Measurements from ENCODE around the gene PRR32. TPM values are rescaled to one million over a fixed set of nuclear protein-coding genes. Genes with fewer than 3 reads are reported as not detected.
"Not testable (repeated sequence)": the region's sequence is repeated elsewhere in the genome, so short reads cannot be mapped to it uniquely, and the experiment has no call there.

PRR32 gene
- not detected for total RNA-seq

- Mint-ChIP-seq H3K27ac (no peak within 1 kb of the TSS), H3K9me3 (no peaks in the 10 kb centered on the region), H3K36me3 (no peaks in the 10 kb centered on the region)
- ATAC-seq, result no peak
- no peak for DNase-seq (ENCODE audit: low spot score in 2 of 2)
These were observed at the start of gene PRR32 for GRCh38 chrX:126819429-126819828. Gene PRR32 (plus strand): TSS chrX:126819729. CDS start chrX:126819844, 115 bp downstream.

- Mint-ChIP-seq H3K27ac (no peak overlapping the region), H3K36me3 (no peaks in the 10 kb centered on the region), H3K9me3 (peaks cover 4% of the 10 kb centered on the region in 2 donors)
- DNase-seq (ENCODE audit: low spot score in 2 of 2) (no peak), ATAC-seq (no peak)
These were observed 49.4 kb upstream of the PRR32 start for GRCh38 chrX:126770179-126770578.

DNA sequence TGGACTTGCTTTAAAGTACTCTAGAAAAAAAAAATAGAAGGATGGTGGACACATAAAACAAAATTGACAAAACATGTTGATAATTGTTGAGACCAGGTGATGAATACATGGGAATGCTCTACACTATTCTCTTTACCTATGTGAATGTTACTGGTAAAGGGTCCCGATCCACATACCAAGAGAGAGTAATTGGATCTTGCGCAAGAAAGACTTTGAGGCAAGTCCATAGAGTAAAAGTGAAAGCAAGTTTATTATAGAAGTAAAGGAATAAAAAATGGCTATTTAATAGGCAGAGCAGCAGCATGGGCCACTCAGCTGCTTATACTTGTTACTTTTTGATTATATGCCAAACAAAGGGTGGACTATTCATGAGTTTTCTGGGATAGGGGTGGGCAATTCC, 34.0 kb upstream of the PRR32 start:
- H3K9me3 Mint-ChIP-seq, result no peaks in the 10 kb centered on the region

DNA sequence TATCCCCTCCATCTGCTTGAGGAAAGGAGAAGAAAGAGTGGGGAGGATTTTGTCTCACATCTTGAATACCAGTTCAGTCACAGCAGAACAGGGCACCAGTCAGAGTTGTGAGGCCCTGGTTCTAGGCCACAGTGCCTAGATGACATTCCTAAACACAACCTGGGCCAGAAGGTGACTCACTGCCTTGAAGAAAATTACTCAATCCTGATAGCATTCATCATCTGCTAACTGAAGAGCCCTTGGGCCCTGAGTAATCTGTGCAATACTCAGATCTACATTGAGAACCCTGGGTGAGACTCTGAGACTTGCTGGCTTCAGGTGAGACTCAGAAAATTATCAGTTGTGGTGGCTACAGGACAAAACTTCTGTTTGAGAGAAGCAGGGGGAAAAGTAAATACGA, 20.5 kb upstream of the PRR32 start:
- Mint-ChIP-seq H3K9me3 (no peaks in the 10 kb centered on the region), H3K36me3 (no peaks in the 10 kb centered on the region), H3K27ac (no peak overlapping the region)
- DNase-seq (ENCODE audit: low spot score in 2 of 2), result no peak
- no peak for ATAC-seq

More for the DNA sequence above, 34.0 kb upstream of the PRR32 start:
- Mint-ChIP-seq H3K27ac (no peak overlapping the region), H3K36me3 (no peaks in the 10 kb centered on the region)
- DNase-seq (ENCODE audit: low spot score in 2 of 2) (no peak), ATAC-seq (no peak)

DNA sequence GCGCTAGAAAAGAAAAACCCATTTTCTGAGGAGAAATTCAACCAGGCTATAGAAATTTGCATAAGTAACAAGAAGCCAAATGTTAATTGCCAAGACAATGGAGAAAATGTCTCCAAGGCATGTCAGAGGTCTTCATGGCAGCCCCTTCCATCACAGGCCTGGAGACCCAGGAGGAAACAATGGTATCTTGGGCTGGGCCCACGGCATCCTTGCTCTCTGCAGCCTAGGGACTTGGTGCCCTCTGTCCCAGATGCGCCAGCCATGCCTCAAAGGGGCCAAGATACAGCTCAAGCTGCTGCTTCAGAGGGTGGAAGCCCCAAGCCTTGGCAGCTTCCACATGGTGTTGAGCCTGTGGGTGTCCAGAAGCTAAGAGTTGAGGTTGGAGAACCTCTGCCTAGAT, 12.7 kb upstream of the PRR32 start:
- ATAC-seq; DNase-seq (ENCODE audit: low spot score in 2 of 2); H3K9me3 Mint-ChIP-seq; H3K36me3 Mint-ChIP-seq; H3K27ac Mint-ChIP-seq: not testable (repeated sequence)

DNA sequence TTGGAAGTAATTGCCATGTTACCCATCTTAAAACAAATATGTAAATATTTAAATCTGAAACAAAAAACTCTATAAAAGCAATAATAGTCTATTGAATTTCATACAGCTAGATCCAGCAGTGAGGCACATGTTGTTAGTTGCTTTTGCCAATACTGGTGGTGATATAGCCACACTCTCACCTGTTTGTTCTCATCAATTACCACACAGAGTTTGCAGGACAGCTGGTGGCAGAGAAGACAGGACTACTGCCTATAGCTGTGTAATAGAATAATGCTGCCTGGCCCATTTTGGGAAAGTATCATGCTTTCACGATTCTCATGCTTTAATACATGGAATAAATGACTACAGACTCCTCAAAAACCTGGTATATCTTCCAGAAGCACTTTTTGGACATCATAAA, 3.7 kb upstream of the PRR32 start:
- no peak for ATAC-seq
- no peak for DNase-seq (ENCODE audit: low spot score in 2 of 2)
- Mint-ChIP-seq H3K36me3 (no peaks in the 10 kb centered on the region), H3K9me3 (no peaks in the 10 kb centered on the region), H3K27ac (no peak overlapping the region)

GRCh38 chrX:126820700-126821420, 1.3 kb downstream of the PRR32 start:
- no peak for ATAC-seq
- no peak for DNase-seq (ENCODE audit: low spot score in 2 of 2)
- H3K36me3 Mint-ChIP-seq, result no peaks in the 10 kb centered on the region
- H3K27ac Mint-ChIP-seq, result no peak overlapping the region
- no peaks in the 10 kb centered on the region for H3K9me3 Mint-ChIP-seq

- H3K27ac Mint-ChIP-seq, result no peak overlapping the region
These were observed 4.9 kb downstream of the PRR32 start for GRCh38 chrX:126824338-126825007.

GRCh38 chrX:126825566-126826193, 6.2 kb downstream of the PRR32 start:
- no peak for ATAC-seq
- H3K27ac Mint-ChIP-seq, result no peak overlapping the region

More at GRCh38 chrX:126824338-126825007, 4.9 kb downstream of the PRR32 start:
- DNase-seq (ENCODE audit: low spot score in 2 of 2) (no peak), ATAC-seq (no peak)
- Mint-ChIP-seq H3K9me3 (no peaks in the 10 kb centered on the region), H3K36me3 (no peaks in the 10 kb centered on the region)

GRCh38 chrX:126836186-126836585, 16.7 kb downstream of the PRR32 start:
- Mint-ChIP-seq H3K36me3 (no peaks in the 10 kb centered on the region), H3K9me3 (no peaks in the 10 kb centered on the region), H3K27ac (no peak overlapping the region)
- ATAC-seq (no peak), DNase-seq (ENCODE audit: low spot score in 2 of 2) (no peak)

More at GRCh38 chrX:126825566-126826193, 6.2 kb downstream of the PRR32 start:
- Mint-ChIP-seq H3K9me3 (no peaks in the 10 kb centered on the region), H3K36me3 (no peaks in the 10 kb centered on the region)
- DNase-seq (ENCODE audit: low spot score in 2 of 2), result no peak

DNA sequence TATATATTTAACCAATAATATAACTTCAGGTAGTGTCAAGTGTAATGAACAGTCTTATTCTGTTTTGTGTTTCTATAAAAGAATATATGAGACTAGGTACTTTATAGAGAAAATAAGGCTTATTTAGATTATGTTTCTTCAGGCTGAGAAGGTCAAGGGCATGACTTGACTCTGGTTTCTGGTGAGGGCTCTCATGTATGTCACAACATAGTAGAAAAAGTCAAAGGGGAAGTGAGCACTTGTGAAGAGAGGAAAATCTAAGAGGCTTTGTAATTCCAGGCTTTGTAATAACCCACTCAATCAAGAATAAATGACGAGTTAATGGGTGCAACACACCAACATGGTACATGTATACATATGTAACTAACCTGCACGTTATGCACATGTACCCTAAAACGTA, 27.6 kb downstream of the PRR32 start:
- peaks cover 0 to 3% of the 10 kb centered on the region in 2 donors for H3K9me3 Mint-ChIP-seq
- no peak for DNase-seq (ENCODE audit: low spot score in 2 of 2)
- peaks cover 0 to 4% of the 10 kb centered on the region in 2 donors for H3K36me3 Mint-ChIP-seq
- no peak for ATAC-seq
- H3K27ac Mint-ChIP-seq, result no peak overlapping the region

DNA sequence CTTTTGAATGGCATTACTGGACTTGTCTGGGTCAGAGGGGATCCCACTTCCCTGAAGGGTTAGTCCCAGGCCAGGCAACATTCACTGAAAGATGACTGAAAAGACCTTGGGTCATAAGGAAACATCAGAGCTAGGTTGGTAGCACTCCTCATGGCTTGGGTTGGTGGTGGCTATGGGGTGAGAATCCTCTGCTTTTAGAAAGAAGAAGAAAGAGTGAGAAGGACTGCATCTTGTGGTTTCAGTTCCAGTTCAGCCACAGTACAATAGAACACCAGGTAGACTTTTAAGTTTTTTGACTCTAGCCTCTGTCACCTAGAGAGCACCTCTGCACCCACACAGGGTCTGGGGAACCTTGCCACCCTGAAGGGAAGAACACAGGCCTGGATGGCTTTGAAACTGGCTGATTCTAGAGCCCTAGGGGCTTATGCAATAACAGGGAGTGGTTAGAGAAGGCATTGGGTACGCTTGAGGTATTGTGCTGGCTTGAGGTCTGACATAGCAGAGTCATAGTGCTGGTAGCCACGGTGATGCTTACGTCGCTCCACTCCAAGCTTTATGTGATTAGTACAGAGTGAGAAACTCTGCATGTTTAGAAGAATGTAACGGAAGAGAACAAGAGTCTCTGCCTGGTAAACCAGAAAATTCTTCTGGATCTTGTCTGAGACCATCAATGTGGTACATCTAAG, 36.5 kb downstream of the PRR32 start:
- no peaks in the 10 kb centered on the region for H3K36me3 Mint-ChIP-seq
- DNase-seq (ENCODE audit: low spot score in 2 of 2) (no peak), ATAC-seq (no peak)
- no peaks in the 10 kb centered on the region for H3K9me3 Mint-ChIP-seq
- H3K27ac Mint-ChIP-seq, result no peak overlapping the region
